NCI-H1436 (cell line): ENCODE results near the gene TNNC2.
"Not testable (repeated sequence)": the region's sequence is repeated elsewhere in the genome, so short reads cannot be mapped to it uniquely, and the experiment has no call there.

Experiments used
- DNase-seq: peaks from one replicate; lab custom pipeline; 2025; lab: John Stamatoyannopoulos, UW

Gene TNNC2

DNA sequence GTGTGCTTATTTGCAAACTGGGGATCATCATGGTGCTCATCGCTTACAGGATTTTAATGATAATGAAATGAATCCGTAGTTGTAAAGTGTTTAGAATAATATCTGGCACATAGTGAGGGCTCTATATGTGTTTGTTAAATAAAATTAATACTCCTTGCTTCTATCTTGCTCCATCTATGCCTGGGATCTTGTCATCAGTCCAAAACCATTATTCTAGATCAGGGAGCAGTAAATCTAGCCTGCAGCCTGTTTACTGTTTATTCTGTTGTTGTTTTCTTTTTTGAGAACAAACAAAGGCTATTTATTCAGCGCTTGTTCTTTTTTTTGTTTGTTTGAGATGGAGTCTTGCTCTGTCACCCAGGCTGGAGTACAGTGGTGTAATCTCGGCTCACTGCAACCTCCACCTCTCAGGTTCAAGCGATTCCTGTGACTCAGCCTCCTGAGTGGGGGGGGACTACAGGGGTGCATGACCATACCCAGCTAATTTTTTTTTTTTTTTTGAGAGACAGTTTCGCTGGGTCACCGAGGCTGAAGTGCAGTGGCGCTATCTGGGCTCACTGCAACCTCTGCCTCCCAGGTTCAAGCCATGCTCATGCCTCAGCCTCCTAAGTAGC, 22.0 kb upstream of the TNNC2 start:
- no peak for DNase-seq

- no peak for DNase-seq
These were observed 21.3 kb upstream of the TNNC2 start for GRCh38 chr20:45848421-45848820.

DNA sequence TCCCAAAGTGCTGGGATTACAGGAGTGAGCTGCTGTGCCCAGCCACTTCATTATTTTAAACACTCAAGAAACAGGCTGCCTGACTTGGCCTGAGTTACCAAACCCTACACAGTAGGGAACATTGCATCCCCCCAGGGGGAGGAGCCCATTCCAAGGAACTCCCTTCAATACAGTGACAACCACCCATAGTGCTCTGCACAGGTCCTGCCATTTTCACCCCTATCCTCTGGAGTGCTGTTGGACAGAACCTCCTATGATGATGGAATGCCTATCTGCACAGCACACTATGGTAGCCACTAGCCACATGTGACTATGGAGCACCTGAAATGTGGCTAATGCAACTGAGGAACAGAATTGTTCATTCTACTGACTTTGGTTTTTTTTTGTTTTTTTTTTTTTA, 18.3 kb upstream of the TNNC2 start:
- DNase-seq, result no peak

DNA sequence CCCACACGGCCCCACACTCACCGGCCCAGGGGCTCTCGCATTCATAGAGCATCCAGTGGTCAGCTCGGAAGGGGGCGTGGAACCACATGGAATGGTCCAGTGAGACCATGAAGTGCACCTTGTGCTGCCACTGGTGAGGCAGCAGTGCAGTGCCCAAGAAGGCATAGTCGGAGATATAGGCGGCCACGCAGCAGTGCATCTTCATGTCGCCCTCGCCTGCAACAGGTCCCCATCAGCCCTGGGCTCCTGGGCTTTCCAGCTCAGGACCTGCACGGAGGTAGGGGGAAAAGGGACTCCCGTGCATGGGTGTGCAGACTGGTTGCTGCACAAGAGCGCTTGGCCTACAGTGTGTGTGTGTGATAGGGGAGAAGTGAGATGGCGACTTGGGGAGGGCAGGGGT, 16.4 kb upstream of the TNNC2 start:
- DNase-seq, result no peak

DNA sequence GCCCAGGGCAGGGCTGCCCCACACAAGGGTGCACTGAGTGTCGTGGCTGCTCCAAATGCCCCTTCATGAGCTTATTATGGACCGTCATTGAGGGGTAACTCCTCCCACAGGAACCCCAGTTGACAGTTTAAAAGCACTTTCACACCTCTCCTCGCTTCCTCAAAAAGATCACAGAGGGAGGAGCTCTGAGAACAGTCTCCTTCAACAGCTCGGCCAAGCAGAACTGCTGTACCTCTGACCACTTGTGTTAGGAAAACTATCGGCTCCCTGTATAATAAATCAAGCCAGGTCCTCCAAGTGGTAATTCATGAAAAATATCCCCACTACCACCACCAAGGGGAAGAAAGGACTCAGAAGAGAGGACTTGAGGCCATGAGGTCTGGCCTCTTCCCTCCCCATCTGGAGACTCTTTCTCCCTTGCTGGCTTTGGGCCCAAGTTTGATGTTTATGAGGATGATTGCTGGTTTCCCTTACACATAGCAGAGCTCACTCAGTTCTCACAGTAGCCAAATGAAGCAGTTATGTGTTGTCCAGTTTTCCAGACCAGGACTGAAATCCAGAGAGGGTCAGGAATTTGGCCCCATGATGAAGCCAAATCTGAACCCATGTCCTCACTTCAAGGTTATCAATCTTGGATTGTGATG, 15.2 kb upstream of the TNNC2 start:
- DNase-seq, result no peak

DNA sequence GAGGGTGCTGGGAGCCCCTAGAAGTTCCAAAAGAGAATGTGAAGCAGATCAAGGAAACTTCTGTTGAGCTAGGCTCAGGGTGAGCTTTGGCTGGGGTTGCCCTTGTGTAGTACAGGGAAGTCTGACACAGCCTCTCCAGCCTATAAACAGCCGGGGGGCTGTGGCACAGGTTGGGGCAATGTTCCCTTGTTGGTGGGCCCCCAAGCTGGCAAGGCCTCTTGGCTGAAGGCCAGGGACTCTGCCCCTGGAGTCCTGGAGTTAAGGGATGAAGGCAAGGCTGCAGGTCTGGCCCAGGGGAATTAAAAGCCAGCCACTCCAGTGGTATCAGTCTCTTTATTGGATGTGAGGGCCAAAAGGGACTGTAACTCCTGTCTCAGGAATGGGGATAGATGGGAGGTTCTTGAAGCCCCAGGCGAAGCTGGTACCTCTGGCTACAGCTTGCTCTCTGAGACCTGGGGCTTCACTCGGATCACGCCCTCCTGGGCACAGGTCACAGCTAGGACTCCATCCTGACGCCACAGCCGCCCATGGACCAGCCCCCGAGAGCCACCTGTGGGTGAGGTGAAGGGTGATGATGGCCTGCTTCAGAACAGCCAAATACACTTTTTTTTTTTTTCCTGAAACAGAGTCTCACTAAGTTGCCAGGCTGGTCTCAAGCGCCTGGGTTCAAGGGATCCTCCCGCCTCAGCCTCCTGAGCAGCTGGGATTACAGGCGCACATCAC, 14.5 kb upstream of the TNNC2 start:
- DNase-seq, result no peak

GRCh38 chr20:45840700-45841198, 13.6 kb upstream of the TNNC2 start:
- no peak for DNase-seq

- DNase-seq, result no peak
These were observed 9.7 kb upstream of the TNNC2 start for GRCh38 chr20:45836841-45837240.

DNA sequence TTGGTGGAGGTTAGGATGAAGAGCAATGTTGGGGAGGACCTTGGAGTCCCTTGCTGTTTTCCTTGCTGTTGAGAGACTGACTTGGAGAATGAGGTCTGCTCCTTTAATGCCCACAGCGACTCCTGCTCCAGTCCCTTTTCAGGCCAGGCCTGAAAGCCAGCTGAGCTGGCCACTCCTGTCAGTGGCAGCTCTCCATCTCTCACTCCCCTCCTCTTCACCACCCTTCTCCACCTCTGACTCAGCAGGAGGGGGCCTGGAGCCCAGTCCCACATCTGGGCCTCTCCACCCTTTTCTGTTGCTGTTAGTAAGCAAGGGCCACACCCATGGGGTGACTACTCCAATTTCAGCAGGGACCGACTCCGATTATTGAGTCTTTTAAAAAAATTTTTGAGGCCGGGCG, 8.7 kb upstream of the TNNC2 start:
- no peak for DNase-seq

- no peak for DNase-seq
These were observed 8.2 kb upstream of the TNNC2 start for GRCh38 chr20:45835329-45835765.

DNA sequence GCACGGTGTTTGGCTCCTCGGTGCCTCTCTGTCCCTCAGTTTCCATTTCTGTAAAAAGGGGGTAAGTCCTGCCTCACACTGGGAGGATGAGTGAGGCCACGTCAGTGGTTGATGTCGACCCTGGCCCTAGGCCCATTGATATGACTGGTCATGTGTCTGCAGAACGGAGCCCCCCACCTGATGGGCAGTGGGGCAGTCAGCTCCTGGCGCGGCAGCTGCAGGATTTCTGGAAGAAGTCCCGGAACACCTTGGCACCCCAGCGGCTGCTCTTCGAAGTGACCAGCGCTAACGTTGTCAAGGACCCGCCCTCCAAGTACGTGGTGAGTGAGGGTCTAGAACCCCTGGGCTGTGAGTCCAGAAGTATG, 7.7 kb upstream of the TNNC2 start:
- no peak for DNase-seq

DNA sequence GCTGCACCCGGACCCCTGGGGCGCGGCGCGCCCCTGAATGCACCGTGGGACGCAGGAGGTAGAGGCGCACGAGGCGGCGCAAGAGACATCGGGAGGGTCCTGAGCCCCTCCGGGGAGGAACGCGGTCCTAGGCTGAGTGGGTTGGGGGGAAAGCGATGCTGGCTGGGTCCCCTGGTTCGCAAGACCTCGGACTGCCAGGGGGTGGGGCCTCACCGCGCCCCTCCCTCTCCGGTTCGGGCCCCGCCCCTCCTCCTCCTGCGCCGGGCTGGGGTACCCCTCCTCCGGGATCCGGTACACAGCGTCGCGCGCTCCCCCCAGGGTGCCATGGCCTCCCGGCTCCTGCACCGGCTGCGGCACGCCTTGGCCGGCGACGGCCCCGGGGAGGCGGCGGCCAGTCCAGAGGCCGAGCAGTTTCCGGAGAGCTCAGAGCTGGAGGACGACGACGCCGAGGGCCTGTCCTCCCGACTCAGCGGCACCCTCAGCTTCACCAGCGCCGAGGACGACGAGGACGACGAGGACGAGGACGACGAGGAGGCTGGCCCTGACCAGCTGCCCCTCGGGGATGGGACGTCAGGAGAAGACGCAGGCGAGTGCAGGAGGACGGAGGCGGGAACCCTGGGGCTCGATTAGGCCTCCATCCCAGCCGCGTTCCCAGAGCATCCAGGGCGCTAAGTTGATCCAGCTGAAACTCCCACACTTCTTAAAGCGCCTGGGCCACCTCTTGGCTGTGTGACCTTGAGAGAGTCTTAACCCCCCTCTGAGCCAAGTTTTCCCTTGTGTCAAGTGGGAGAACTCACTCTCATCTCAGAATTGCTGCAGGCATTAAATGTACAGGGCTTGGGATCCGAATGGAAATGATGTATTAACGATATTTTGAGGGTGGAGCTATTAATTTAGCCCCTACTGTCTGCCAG, 7.0 kb upstream of the TNNC2 start:
- peak; percentile 41 for DNase-seq

DNA sequence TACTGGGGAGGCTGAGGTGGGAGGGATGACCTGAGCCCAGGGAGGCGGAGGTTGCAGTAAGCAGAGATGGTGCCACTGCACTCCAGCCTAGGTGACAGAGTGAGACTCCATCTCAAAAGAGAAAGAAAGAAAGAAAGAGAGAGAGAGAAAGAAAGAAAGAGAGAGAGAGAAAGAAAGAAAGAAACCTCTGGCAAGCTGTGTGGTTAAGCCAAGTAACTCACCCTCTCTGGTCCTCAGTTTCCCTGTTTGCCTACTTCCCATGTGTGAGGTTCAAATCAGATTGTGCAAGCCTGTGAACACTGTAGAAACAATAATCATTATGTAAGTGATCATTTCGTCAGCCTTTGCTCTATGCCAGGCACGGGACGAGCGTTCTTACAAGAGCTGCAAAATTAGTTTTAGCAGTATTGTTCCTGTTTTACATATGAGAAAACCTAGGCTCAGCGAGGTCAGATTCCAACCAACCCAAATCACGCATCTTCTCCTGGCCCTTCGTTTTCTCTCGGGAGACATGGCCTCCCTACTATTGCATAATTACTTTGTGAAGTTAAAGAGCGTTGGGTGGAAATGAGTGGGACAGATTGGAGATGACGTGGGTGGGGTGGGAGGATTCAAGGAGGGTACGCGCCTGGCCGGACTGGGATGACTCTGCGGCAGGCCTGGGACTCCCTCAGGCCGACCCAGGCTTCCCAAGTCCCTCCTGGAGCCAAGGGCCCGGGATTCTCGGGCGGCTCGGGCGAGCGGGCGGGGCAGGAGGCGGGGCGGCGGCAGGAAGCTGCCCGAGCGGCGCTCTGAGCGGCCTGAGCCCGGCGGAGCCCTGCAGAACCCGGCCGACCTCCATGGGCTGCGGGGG, 6.1 kb upstream of the TNNC2 start, which contains the start of gene SNX21:
SNX21 (plus strand) TSS at position 770 of the 853 bp plus-strand sequence. CDS start 121 bp downstream, outside the sequence.
- peak; percentile 17 for DNase-seq

GRCh38 chr20:45832619-45833018, 5.5 kb upstream of the TNNC2 start:
- no peak for DNase-seq

DNA sequence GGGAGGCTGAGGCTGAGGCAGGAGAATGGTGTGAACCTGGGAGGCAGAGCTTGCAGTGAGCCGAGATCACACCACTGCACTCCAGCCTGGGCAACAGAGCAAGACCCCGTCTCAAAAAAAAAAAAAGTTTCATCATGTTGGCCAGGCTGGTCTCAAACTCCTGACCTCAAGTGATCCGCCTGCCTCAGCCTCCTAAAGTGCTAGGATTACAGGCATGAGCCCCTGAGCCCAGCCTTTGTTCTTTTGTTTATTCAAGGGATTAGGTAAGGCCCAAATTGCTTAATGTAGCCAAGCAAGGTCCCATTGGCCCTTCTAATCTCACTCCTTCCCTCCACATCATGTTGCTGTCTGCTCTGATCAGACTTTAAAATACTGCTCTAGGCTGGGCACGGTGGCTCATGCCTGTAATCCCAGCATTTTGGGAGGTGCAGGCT, 2.6 kb upstream of the TNNC2 start:
- DNase-seq, result not testable (repeated sequence)

GRCh38 chr20:45828589-45828988, 1.5 kb upstream of the TNNC2 start:
- DNase-seq, result no peak

DNA sequence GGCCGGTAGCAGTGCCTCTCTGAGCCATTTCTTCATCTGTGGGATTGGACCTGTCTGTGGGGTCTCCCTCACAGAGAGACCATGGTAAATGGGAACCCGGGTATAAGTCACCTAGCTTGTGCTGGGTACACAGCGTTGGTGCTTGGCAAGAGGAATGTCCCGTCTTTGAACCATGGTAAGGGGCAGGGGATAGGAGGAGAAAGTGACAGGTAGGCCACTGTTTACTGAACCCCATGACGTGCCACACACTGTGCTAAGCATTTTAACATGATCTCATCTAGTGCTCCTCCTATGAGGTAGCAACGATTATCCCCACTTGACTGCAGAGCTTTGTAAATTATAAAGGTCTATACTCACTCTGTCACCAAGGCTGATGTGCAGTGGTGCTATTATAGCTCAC, 600 bp upstream of the TNNC2 start:
- no peak for DNase-seq

- no peak for DNase-seq
These were observed 612 bp downstream of the TNNC2 start for GRCh38 chr20:45826381-45827019.

GRCh38 chr20:45823949-45824835, 2.9 kb downstream of the TNNC2 start:
- DNase-seq, result no peak
